H1 (cell line): Measurements from ENCODE around the gene C13orf42. TPM values are rescaled to one million over a fixed set of nuclear protein-coding genes. Genes with fewer than 3 reads are reported as not detected.

Experiments
- CTCF ChIA-PET: fragments of 300-600 bp; sonication (Branson Sonifier 250); formaldehyde crosslinking; loops from one replicate; lab custom pipeline; 2021; ENCODE audit not compliant: partially characterized antibody; lab: Charles Lee
- POLR2A ChIA-PET: fragments of 300-600 bp; sonication (Branson Sonifier 250); formaldehyde crosslinking; loops from one replicate; lab custom pipeline; 2021; ENCODE audit warnings: inconsistent platforms; ENCODE audit not compliant: partially characterized antibody; lab: Charles Lee
- DNase-seq, 2 experiments: peaks; one replicate each; pipeline versions ENCODE4 v3.0.0 to v3.0.0-alpha.2; 2010 to 2022; ENCODE audit warnings: low spot score in 2 of 2, low read depth in 1 of 2, mixed read lengths in 1 of 2
- FAIRE-seq: peaks from 2 replicates; lab custom pipeline; 2011; peaks lifted over from hg19 to GRCh38; lab: Jason Lieb, UNC
- H2AFZ ChIP-seq: 2 replicates; pipeline ENCODE4 v1.8.1; 2012; ENCODE audit warnings: low read length, inconsistent platforms
- H2AK5ac ChIP-seq: 2 replicates; pipeline ENCODE4 v1.6.1; 2013; ENCODE audit warnings: low read depth, low read length
- H2BK120ac ChIP-seq: replicated peaks from 2 replicates; pipeline ENCODE3; 2013; ENCODE audit warnings: low read depth, low read length, inconsistent platforms
- H2BK12ac ChIP-seq: 2 replicates; pipeline ENCODE4 v1.6.1; 2013; ENCODE audit warnings: low read depth, low read length
- H2BK15ac ChIP-seq: 2 replicates; pipeline ENCODE4 v1.6.1; 2013; ENCODE audit warnings: low read length
- H2BK20ac ChIP-seq: 2 replicates; pipeline ENCODE4 v1.6.1; 2013; ENCODE audit warnings: low read length
- H2BK5ac ChIP-seq: 2 replicates; pipeline ENCODE4 v1.6.1; 2013; ENCODE audit warnings: low read depth, low read length
- H3K14ac ChIP-seq: 2 replicates; pipeline ENCODE4 v1.6.1; 2013; ENCODE audit warnings: inconsistent platforms; ENCODE audit not compliant: insufficient read length
- H3K18ac ChIP-seq: 2 replicates; pipeline ENCODE4 v1.6.1; 2013; ENCODE audit warnings: low read length; ENCODE audit errors: extremely low read depth
- H3K23ac ChIP-seq: 2 replicates; pipeline ENCODE4 v1.6.1; 2013; ENCODE audit warnings: inconsistent platforms; ENCODE audit not compliant: insufficient read length
- H3K23me2 ChIP-seq: 2 replicates; pipeline ENCODE4 v1.6.1; 2013; ENCODE audit warnings: low read depth, low read length
- H3K27ac ChIP-seq: 2 replicates; pipeline ENCODE4 v1.6.1; 2011; ENCODE audit warnings: low read depth, low read length, inconsistent platforms
- H3K27me3 ChIP-seq, 4 experiments: replicated peaks in 1 of 4; 1 replicate in 1 of 4; 2 replicates in 3 of 4; pipeline versions ENCODE4 v1.6.1 to v1.8.1; 2011 to 2013; ENCODE audit warnings: low read length in 3 of 4, mild to moderate bottlenecking in 3 of 4, inconsistent platforms in 2 of 4, mixed read lengths in 2 of 4, moderate library complexity in 1 of 4; ENCODE audit not compliant: control insufficient read depth in 3 of 4, insufficient read depth in 3 of 4; ENCODE audit errors: extremely low read depth in 1 of 4
- H3K36me3 ChIP-seq, 4 experiments: 2 replicates each; pipeline versions ENCODE4 v1.6.1 to v1.8.1; 2011 to 2013; ENCODE audit warnings: mild to moderate bottlenecking in 4 of 4, low read length in 3 of 4, moderate library complexity in 2 of 4, control low read depth in 1 of 4, inconsistent platforms in 1 of 4; ENCODE audit not compliant: insufficient read depth in 4 of 4, control insufficient read depth in 2 of 4
- H3K4ac ChIP-seq: replicated peaks from 2 replicates; pipeline ENCODE3; 2013; ENCODE audit warnings: low read length, low read depth, mixed read lengths, inconsistent platforms; ENCODE audit not compliant: insufficient read length
- H3K4me1 ChIP-seq, 4 experiments: replicated peaks in 1 of 4; 1 replicate in 1 of 4; 2 replicates in 3 of 4; pipeline versions ENCODE4 v1.6.1 to v1.8.1; 2011 to 2013; ENCODE audit warnings: low read length in 3 of 4, inconsistent platforms in 2 of 4, mixed read lengths in 1 of 4; ENCODE audit not compliant: insufficient read depth in 4 of 4, control insufficient read depth in 3 of 4
- H3K4me2 ChIP-seq, 2 experiments: 2 replicates each; pipeline versions ENCODE4 v1.6.1 to v1.8.1; 2011 to 2013; ENCODE audit warnings: low read depth in 2 of 2, low read length in 2 of 2, control low read depth in 1 of 2, inconsistent platforms in 1 of 2, mild to moderate bottlenecking in 1 of 2; ENCODE audit not compliant: insufficient read depth in 1 of 2
- H3K4me3 ChIP-seq, 4 experiments: fragments of 200-600, 300-600 bp in 1 of 4; sonication (generic), shearing (Covaris generic), sonication (Bioruptor Twin) in 1 of 4; 2 replicates each; pipeline versions ENCODE4 v1.5.1 to v1.8.1; 2011 to 2016; ENCODE audit warnings: low read length in 4 of 4, low read depth in 3 of 4, control low read depth in 2 of 4, inconsistent platforms in 2 of 4, mild to moderate bottlenecking in 2 of 4, mixed read lengths in 1 of 4, moderate library complexity in 1 of 4; ENCODE audit not compliant: insufficient read depth in 2 of 4; ENCODE audit errors: extremely low read depth in 1 of 4
- H3K56ac ChIP-seq: replicated peaks from 2 replicates; pipeline ENCODE3; 2013; ENCODE audit warnings: low read depth, mild to moderate bottlenecking, mixed read lengths, low read length, inconsistent platforms; ENCODE audit not compliant: insufficient read length
- H3K79me1 ChIP-seq: 2 replicates; pipeline ENCODE4 v1.6.1; 2013; ENCODE audit warnings: low read depth, low read length, control low read depth
- H3K79me2 ChIP-seq, 2 experiments: 2 replicates each; pipeline versions ENCODE4 v1.6.1 to v1.8.1; 2012 to 2013; ENCODE audit warnings: low read length in 2 of 2, mild to moderate bottlenecking in 2 of 2, inconsistent platforms in 1 of 2; ENCODE audit not compliant: insufficient read depth in 2 of 2, control insufficient read depth in 1 of 2
- H3K9ac ChIP-seq, 4 experiments: replicated peaks in 1 of 4; 1 replicate in 1 of 4; 2 replicates in 3 of 4; pipeline versions ENCODE4 v1.6.1 to v1.8.1; 2011 to 2013; ENCODE audit warnings: low read depth in 3 of 4, low read length in 3 of 4, control low read depth in 2 of 4, mild to moderate bottlenecking in 2 of 4, moderate library complexity in 2 of 4, inconsistent platforms in 1 of 4; ENCODE audit errors: extremely low read depth in 1 of 4
- H3K9me3 ChIP-seq, 2 experiments: 2 replicates each; pipeline versions ENCODE4 v1.6.1 to v1.8.1; 2012 to 2013; ENCODE audit warnings: mild to moderate bottlenecking in 2 of 2, moderate library complexity in 2 of 2, control low read depth in 1 of 2, inconsistent platforms in 1 of 2, low read depth in 1 of 2, low read length in 1 of 2, mixed read lengths in 1 of 2; ENCODE audit not compliant: insufficient read depth in 2 of 2
- H4K20me1 ChIP-seq, 2 experiments: replicated peaks in 1 of 2; 2 replicates each; pipeline versions ENCODE3 to v1.8.1; 2011 to 2013; ENCODE audit warnings: inconsistent platforms in 2 of 2, low read length in 2 of 2, mild to moderate bottlenecking in 1 of 2; ENCODE audit not compliant: insufficient read depth in 2 of 2, control insufficient read depth in 1 of 2
- H4K5ac ChIP-seq: 2 replicates; pipeline ENCODE4 v1.6.1; 2013; ENCODE audit warnings: low read length, low read depth, mixed read lengths, inconsistent platforms; ENCODE audit not compliant: insufficient read length
- H4K8ac ChIP-seq: 2 replicates; pipeline ENCODE4 v1.8.0; 2013; ENCODE audit warnings: mild to moderate bottlenecking, moderate library complexity, low read length, inconsistent platforms; ENCODE audit not compliant: insufficient read depth; ENCODE audit errors: extremely low read depth
- H4K91ac ChIP-seq: replicated peaks from 2 replicates; pipeline ENCODE3; 2013; ENCODE audit warnings: low read length, mixed read lengths, inconsistent platforms; ENCODE audit not compliant: insufficient read length
- CBX8 ChIP-seq: fragments of 300-800, 300-1000 bp; sonication (generic); IDR thresholded peaks from 2 replicates; pipeline ENCODE4 v1.7.1; 2016; ENCODE audit warnings: low read depth, low read length, borderline replicate concordance
- CHD2 ChIP-seq: IDR thresholded peaks from 2 replicates; pipeline ENCODE4 v1.6.1; 2012; ENCODE audit warnings: low read length, improper control_type of control experiment
- EZH2 ChIP-seq: fragments of 200-600 bp; sonication (generic); IDR thresholded peaks from 2 replicates; pipeline ENCODE4 v1.7.1; 2012; ENCODE audit warnings: low read depth, mild to moderate bottlenecking, moderate library complexity, low read length, inconsistent platforms; ENCODE audit not compliant: severe bottlenecking
- FOSL1 ChIP-seq: IDR thresholded peaks from 2 replicates; pipeline ENCODE4 v1.6.1; 2011; ENCODE audit warnings: mild to moderate bottlenecking, low read depth, low read length, moderate library complexity; ENCODE audit not compliant: insufficient read depth
- GABPA ChIP-seq: IDR thresholded peaks from 2 replicates; pipeline ENCODE4 v1.6.1; 2011; ENCODE audit warnings: mild to moderate bottlenecking, low read length, moderate library complexity, borderline replicate concordance; ENCODE audit not compliant: insufficient read depth
- GTF2F1 ChIP-seq: IDR thresholded peaks from 2 replicates; pipeline ENCODE4 v1.6.1; 2012; ENCODE audit warnings: low read depth, low read length, improper control_type of control experiment, borderline replicate concordance
- POU5F1 ChIP-seq: IDR thresholded peaks from 2 replicates; pipeline ENCODE4 v1.6.1; 2011; ENCODE audit warnings: low read depth, mild to moderate bottlenecking, low read length, moderate library complexity
- WGBS, 2 experiments: shearing (Covaris generic) in 1 of 2; methylation state at CpG; one replicate each; pipeline versions ENCODE4 v1.1.6 to v1.1.7; 2013 to 2015; ENCODE audit warnings: low lambda C conversion rate in 2 of 2, mixed read lengths in 2 of 2, inconsistent platforms in 1 of 2, low coverage in 1 of 2, missing lambda C conversion rate in 1 of 2; ENCODE audit not compliant: insufficient replicate concordance in 2 of 2, insufficient coverage in 1 of 2, insufficient read length in 1 of 2; ENCODE audit errors: extremely low coverage in 1 of 2, missing lambda C conversion rate in 1 of 2; 5-methylcytosine and 5-hydroxymethylcytosine counted together
- polyA plus RNA-seq, 7 experiments: library from polyadenylated mRNA; depleted of rRNA in 3 of 7; stranded (reverse) in 5 of 7; unstranded in 2 of 7; fragments of >200 nt in 5 of 7; fragments of 200-250 nt in 2 of 7; gene quantifications; 1 replicate in 5 of 7; 2 replicates in 1 of 7; 4 replicates in 1 of 7; pipeline versions ENCODE4 v1.2.1 to v1.2.3, GENCODE V29; 2011 to 2013; ENCODE audit warnings: missing spikeins in 2 of 7, mixed read lengths in 2 of 7
- total RNA-seq: library from RNA; stranded (reverse); fragmentation: NEBNext Ultra II Directional; extraction: Animal tissue kit (Norgen Biotek cat#: 25700); gene quantifications from 2 replicates; pipeline ENCODE4 v1.2.1, GENCODE V29; 2021
- TF ChIP-seq, protein P1 (sequence below): IDR thresholded peaks from 2 replicates; pipeline ENCODE4 v1.6.1; 2012; ENCODE audit warnings: low read length, inconsistent platforms
- TF ChIP-seq, protein P2 (sequence below): IDR thresholded peaks from 2 replicates; pipeline ENCODE4 v1.6.1; 2011; ENCODE audit warnings: low read length, improper control_type of control experiment

C13orf42 gene
- total and polyA plus RNA-seq, 2 of the 8 experiments (the other 6 are each of a cell fraction or from before 2014, with no cell fraction given): 9.9 to 10.1 TPM

DNA sequence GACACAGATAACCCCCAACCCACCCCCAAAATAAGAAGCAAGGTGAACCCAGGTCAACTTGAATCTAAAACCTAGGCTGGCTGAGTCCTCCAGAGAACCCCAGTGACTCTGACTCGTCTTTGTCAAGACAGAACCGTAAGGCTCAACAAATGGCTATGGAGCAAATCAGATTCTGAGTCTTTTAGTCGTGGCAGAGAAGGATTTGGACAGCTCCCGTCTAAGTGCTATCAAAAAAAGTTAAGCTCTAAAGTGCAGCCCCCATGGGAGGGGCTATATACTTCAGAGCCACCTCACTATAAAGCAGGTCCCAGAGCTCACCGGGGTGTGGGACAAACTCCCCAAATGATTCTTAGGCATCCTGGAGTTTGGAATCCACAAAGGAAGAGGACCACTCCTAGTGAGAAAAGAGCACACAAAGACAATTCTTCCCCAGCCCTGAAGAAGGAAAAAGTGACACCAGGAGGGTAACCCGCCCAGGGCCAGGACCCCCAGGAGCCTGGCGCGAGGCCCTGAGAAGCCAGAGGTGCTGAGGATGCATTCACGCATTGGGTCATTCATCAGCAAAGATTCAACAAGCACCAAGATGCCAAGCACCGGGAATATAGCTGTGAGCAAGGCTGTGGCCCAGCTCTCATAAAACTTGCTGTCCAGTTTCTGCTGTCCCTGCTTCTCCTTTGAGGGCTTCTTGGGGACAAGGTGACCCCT lies 25.4 kb upstream of the C13orf42 start:
- Histone ChIP-seq H3K79me1 (no peaks in the 10 kb centered on the region; the same call in 1 of the 2 replicates), H3K23me2 (no peaks in the 10 kb centered on the region; the same call in 1 of the 2 replicates), H4K8ac (no peak overlapping the region), H2BK120ac (no peak overlapping the region), H3K79me2 (no peaks in the 10 kb centered on the region), H2BK20ac (no peak overlapping the region), H3K18ac (no peak overlapping the region), H2BK15ac (no peak overlapping the region), H3K56ac (no peak overlapping the region), H3K23ac (no peak overlapping the region), H3K4me2 (no peak overlapping the region), H4K91ac (no peak overlapping the region), H3K9ac (no peak overlapping the region), H3K4me1 (no peaks in the 10 kb centered on the region; a peak in 2 of 7 replicates), H3K27ac (no peak overlapping the region), H3K14ac (no peak overlapping the region), H3K27me3 (no peaks in the 10 kb centered on the region), H3K9me3 (peaks cover under 1 to 10% of the 10 kb centered on the region in 2 experiments), H3K4ac (no peak overlapping the region), H3K36me3 (peaks cover 0 to 4% (median 0%) of the 10 kb centered on the region in 4 experiments; a peak in 2 of 8 replicates), H4K5ac (no peak overlapping the region), H2AK5ac (no peak overlapping the region), H4K20me1 (no peaks in the 10 kb centered on the region), H2BK12ac (no peak overlapping the region), H2AFZ (no peak overlapping the region), H3K4me3 (no peak overlapping the region), H2BK5ac (no peak overlapping the region)
- peak in 1 of 2 experiments; percentile 38 for DNase-seq
- WGBS, 2 experiments: 96% methylated on average over 10 of the region's 10 CpGs; no CpG with 5 or more reads in 1 of the 2 experiments
- POLR2A ChIA-PET: interaction anchor here (0.8 to 1.7 kb wide), 4 partner anchors 9 to 19 kb away, joined by 3 to 4 read pairs (median 4); no protein-coding TSS in a partner anchor
- no peak for FAIRE-seq
- CTCF ChIA-PET: interaction anchor here (1.5 to 4.4 kb wide), 3 partner anchors 12 to 150 kb away, joined by 5 to 20 read pairs (median 9); no protein-coding TSS in a partner anchor
- TF ChIP-seq FOSL1 (no peak), EZH2 (no peak), GABPA (no peak), CBX8 (no peak), POU5F1 (no peak), CHD2 (no peak), GTF2F1 (no peak)
- TF ChIP-seq, protein P1, sequence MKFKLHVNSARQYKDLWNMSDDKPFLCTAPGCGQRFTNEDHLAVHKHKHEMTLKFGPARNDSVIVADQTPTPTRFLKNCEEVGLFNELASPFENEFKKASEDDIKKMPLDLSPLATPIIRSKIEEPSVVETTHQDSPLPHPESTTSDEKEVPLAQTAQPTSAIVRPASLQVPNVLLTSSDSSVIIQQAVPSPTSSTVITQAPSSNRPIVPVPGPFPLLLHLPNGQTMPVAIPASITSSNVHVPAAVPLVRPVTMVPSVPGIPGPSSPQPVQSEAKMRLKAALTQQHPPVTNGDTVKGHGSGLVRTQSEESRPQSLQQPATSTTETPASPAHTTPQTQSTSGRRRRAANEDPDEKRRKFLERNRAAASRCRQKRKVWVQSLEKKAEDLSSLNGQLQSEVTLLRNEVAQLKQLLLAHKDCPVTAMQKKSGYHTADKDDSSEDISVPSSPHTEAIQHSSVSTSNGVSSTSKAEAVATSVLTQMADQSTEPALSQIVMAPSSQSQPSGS: no peak
- TF ChIP-seq, protein P2, sequence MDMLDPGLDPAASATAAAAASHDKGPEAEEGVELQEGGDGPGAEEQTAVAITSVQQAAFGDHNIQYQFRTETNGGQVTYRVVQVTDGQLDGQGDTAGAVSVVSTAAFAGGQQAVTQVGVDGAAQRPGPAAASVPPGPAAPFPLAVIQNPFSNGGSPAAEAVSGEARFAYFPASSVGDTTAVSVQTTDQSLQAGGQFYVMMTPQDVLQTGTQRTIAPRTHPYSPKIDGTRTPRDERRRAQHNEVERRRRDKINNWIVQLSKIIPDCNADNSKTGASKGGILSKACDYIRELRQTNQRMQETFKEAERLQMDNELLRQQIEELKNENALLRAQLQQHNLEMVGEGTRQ: no peak
